Measurements from ENCODE around the gene GOLPH3L.

GRCh38 chr1:150688763-150689162 lies 8.2 kb downstream of the GOLPH3L start:
- TF ChIP-seq TCF12 (IDR thresholded peaks at IDR 0.05) (no peak), TCF12 (CRISPR knock-in tag; IDR thresholded peaks at IDR 0.05) (no peak), ESRRA (CRISPR knock-in tag; IDR thresholded peaks at IDR 0.05; ENCODE audit: low read depth) (no peak), ZNF512B (CRISPR knock-in tag; IDR thresholded peaks at IDR 0.05; ENCODE audit: borderline replicate concordance) (no peak), REL (CRISPR knock-in tag; conservative IDR thresholded peaks at IDR 0.05) (no peak), YY1 (IDR thresholded peaks at IDR 0.05; ENCODE audit: insufficient read depth, insufficient replicate concordance, low read depth, low read length) (no peak), HES4 (CRISPR knock-in tag; IDR thresholded peaks at IDR 0.05; ENCODE audit: borderline replicate concordance) (no peak)
